Uterus (tissue), 4 donors: ENCODE data around the gene SH2D3C. TPM values are rescaled to one million over a fixed set of nuclear protein-coding genes. Genes with fewer than 3 reads are reported as not detected.

Experiments
- DNase-seq, 2 donors: peaks; one replicate each; pipeline ENCODE4 v3.0.0-alpha.2; 2019 to 2020
- H3K27ac ChIP-seq, 2 donors: fragments of 200-600 bp; sonication (generic); 1 replicate in 1 of 2; 2 replicates in 1 of 2; pipeline ENCODE4 v1.5.1; 2016 to 2018
- H3K27me3 ChIP-seq, 2 donors: fragments of 200-600 bp; sonication (generic); one replicate each; pipeline ENCODE4 v1.5.1; 2018 to 2019; ENCODE audit warnings: control low read depth in 1 of 2
- H3K36me3 ChIP-seq, 2 donors: fragments of 200-600 bp; sonication (generic); one replicate each; pipeline ENCODE4 v1.5.1; 2019; ENCODE audit warnings: control low read depth in 1 of 2
- H3K4me1 ChIP-seq, 2 donors: fragments of 200-600 bp; sonication (generic); one replicate each; pipeline ENCODE4 v1.5.1; 2018 to 2019; ENCODE audit warnings: control low read depth in 1 of 2
- H3K4me3 ChIP-seq, 2 donors: fragments of 200-600 bp; sonication (generic); 1 replicate in 1 of 2; 2 replicates in 1 of 2; pipeline ENCODE4 v1.5.1; 2018 to 2019; ENCODE audit warnings: mild to moderate bottlenecking in 1 of 2
- H3K9me3 ChIP-seq, 2 donors: fragments of 200-600 bp; sonication (generic); one replicate each; pipeline ENCODE4 v1.5.1; 2019; ENCODE audit warnings: control low read depth in 1 of 2
- POLR2A ChIP-seq, 2 donors: fragments of 450-650 bp; IDR thresholded peaks; one replicate each; pipeline ENCODE4 v1.6.1; 2016; ENCODE audit warnings: antibody characterized with exemption in 2 of 2, mild to moderate bottlenecking in 1 of 2, moderate library complexity in 1 of 2
- intact Hi-C: fragments of 100-400 bp; cut with DNase I; formaldehyde crosslinking; loops from one replicate; pipeline ENCODE4 v1.15.1; 2023; ENCODE audit warnings: low total_unique reads
- total RNA-seq, 4 donors: library from RNA; depleted of rRNA in 3 of 4; stranded (reverse); fragments of >200 nt in 3 of 4; gene quantifications; one replicate each; pipeline versions ENCODE4 v1.1.0 to v1.2.4, GENCODE V29; 2014 to 2023
- TF ChIP-seq, protein P1 (sequence below), 4 experiments: fragments of 200-600 bp in 2 of 4; fragments of 450-650 bp in 2 of 4; sonication (generic) in 2 of 4; IDR thresholded peaks; one replicate each; pipeline ENCODE4 v1.5.1; 2016 to 2019; ENCODE audit warnings: antibody characterized with exemption in 4 of 4, mild to moderate bottlenecking in 2 of 4, moderate library complexity in 1 of 4
- donor health status: DM: yes; HTN: yes; CAD: no.

The SH2D3C gene
- total RNA-seq, 4 donors from 2014 or later = 3.6 to 38.1 (median 19.8) TPM

DNA sequence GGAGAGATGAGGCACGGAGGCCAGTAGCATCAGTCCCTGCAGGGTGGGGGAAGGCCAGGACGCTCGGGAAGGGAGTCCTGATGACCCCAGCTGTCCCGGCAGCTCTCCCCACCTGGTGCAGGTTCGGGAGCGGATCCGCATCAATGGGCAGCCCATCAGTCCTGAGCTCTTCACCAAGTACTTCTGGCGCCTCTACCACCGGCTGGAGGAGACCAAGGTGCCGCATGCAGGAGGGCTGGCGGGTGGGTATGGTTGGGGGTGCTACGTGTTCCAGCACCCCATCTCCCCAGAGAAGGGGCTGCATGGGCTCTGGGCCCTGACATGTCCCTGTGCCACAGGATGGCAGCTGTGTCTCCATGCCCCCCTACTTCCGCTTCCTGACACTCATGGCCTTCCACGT is 28.4 kb upstream of the SH2D3C start:
- no peaks in the 10 kb centered on the region for H3K9me3 ChIP-seq
- no peak overlapping the region for H3K4me3 ChIP-seq
- no peaks in the 10 kb centered on the region for H3K27me3 ChIP-seq
- peaks cover 0 to 16% of the 10 kb centered on the region in 2 donors for H3K4me1 ChIP-seq
- no peak for DNase-seq
- intact Hi-C loops = no loop called here
- no peak overlapping the region for H3K27ac ChIP-seq
- no peak for TF ChIP-seq POLR2A (IDR thresholded peaks at IDR 0.05)
- TF ChIP-seq, protein P1, sequence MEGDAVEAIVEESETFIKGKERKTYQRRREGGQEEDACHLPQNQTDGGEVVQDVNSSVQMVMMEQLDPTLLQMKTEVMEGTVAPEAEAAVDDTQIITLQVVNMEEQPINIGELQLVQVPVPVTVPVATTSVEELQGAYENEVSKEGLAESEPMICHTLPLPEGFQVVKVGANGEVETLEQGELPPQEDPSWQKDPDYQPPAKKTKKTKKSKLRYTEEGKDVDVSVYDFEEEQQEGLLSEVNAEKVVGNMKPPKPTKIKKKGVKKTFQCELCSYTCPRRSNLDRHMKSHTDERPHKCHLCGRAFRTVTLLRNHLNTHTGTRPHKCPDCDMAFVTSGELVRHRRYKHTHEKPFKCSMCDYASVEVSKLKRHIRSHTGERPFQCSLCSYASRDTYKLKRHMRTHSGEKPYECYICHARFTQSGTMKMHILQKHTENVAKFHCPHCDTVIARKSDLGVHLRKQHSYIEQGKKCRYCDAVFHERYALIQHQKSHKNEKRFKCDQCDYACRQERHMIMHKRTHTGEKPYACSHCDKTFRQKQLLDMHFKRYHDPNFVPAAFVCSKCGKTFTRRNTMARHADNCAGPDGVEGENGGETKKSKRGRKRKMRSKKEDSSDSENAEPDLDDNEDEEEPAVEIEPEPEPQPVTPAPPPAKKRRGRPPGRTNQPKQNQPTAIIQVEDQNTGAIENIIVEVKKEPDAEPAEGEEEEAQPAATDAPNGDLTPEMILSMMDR (IDR thresholded peaks at IDR 0.05) = no peak
- H3K36me3 ChIP-seq = no peaks in the 10 kb centered on the region

DNA sequence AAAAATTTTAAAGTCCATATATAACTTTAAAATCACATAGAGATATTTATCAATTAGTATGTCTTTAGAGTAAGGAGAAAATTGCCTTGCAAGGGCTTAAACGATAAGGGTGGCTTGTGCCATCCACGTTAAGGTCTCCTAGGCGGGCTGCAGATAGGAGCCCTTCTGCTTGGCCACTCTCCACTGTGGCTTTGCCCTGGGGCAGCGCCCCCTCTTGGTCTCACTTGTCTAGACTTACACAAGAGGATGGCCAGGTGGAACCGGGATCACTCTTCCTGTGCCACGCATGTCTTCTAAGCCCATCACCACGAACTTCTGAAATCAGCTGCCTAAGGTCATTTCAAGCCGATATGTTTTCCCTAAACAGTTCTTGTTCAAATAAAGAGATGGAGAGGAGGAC is 27.2 kb upstream of the SH2D3C start:
- TF ChIP-seq, protein P1 (IDR thresholded peaks at IDR 0.05) = no peak
- no peak for TF ChIP-seq POLR2A (IDR thresholded peaks at IDR 0.05)
- DNase-seq = no peak

DNA sequence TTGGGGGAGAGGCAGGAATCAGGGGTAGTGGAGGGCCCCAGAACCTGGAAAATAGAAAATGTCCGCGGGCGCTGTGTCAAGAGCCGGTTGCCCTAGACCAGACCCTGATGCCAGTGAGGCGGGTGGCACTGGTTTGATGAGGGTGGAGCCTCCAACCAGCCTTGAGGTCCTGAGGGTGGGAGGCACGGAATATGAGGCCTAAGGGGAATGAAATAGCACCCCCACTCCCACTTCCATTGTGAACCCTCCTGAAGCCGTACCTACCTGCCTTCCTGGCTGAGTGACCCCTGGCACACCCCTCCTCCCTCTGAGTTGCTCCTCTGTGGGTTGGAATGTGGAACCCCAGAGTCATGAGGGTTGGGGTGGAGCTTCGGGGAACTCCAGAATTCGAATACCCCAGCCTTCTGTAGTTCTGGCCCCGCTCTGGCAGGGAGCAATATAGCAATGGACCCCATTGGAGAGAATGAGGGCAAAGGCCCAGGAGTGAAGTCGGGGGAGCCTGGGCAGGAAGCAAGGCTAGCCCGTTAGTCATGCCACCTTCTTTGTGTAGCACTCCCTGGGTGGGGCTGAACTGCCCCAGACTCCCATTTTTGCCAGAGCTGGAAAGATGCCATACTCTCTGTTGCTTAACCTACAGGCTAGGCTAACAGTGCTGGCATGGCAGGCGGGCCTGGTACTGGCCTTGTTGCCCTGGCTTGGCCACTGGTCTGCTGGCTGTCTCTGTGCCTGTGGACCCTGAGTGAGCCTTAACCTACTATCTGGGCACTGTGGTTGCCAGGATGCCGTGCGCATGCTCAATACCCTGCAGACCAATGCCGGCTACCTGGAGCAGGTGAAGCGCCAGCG is 25.3 kb upstream of the SH2D3C start:
- H3K27me3 ChIP-seq = no peaks in the 10 kb centered on the region
- peaks cover 0 to 13% of the 10 kb centered on the region in 2 donors for H3K4me1 ChIP-seq
- DNase-seq = no peak
- H3K9me3 ChIP-seq = no peaks in the 10 kb centered on the region
- intact Hi-C loops = no loop called here
- H3K4me3 ChIP-seq = peak overlapping the region; percentile 67 to 82
- peak overlapping the region; percentile 93 to 94 for H3K27ac ChIP-seq
- H3K36me3 ChIP-seq = no peaks in the 10 kb centered on the region
- TF ChIP-seq, protein P1 (IDR thresholded peaks at IDR 0.05) = no peak
- TF ChIP-seq POLR2A (IDR thresholded peaks at IDR 0.05) = no peak

More for the DNA sequence above, 27.2 kb upstream of the SH2D3C start:
- H3K27me3 ChIP-seq = no peaks in the 10 kb centered on the region
- no peaks in the 10 kb centered on the region for H3K9me3 ChIP-seq
- H3K4me1 ChIP-seq = peaks cover 0 to 16% of the 10 kb centered on the region in 2 donors
- H3K27ac ChIP-seq = no peak overlapping the region
- no peaks in the 10 kb centered on the region for H3K36me3 ChIP-seq
- intact Hi-C loops = no loop called here
- no peak overlapping the region for H3K4me3 ChIP-seq

DNA sequence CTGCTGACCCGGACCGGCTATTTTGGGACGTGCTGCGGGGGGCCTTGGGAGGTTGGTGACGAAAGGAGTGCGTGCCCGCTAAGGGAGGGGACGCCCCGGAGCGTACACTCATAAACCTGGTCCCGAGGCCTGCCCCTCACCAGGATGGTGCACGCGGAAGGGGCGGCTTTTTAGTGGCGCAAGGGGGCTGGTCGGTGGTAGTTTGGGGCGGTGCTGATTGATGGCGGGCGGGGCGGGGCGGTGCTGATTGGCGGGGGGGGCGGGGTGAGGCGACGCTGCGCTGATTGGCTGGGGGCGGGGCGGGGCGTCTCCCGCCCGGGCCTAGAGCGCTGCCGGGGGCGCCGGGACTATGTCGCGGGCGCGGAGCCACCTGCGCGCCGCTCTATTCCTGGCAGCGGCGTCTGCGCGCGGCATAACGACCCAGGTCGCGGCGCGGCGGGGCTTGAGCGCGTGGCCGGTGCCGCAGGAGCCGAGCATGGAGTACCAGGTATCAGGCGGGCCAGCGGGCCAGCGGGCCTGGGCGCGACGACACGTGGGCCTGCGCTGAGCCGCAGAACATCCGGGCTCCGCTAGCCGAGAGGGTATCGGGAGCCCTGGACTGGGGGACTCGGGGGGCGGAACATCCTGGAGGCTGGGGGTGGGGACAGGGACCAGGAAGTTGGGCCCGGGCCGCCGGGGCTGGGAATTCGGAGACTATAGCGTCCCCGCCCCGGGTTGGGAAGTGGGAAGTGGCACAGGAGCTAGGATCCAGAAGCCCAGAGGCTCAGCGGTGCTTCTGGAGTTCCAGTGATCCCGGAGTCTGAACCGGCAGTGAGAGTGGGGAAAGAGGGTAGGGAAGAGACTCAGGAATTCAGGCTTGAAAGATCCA is 24.3 kb upstream of the SH2D3C start, which contains the start of gene FPGS:
Gene FPGS, plus strand, starts transcription at position 307 of the 868 bp plus-strand sequence. Its CDS starts 43 bp downstream, at position 350.
- H3K4me1 ChIP-seq = peaks cover 0 to 13% of the 10 kb centered on the region in 2 donors
- peak within 1 kb of the TSS; percentile 67 to 82 for H3K4me3 ChIP-seq
- no peaks in the 10 kb centered on the region for H3K9me3 ChIP-seq
- peak; percentile 86 to 89 for DNase-seq
- H3K36me3 ChIP-seq = no peaks in the 10 kb centered on the region
- H3K27me3 ChIP-seq = no peaks in the 10 kb centered on the region
- peak within 1 kb of the TSS; percentile 93 to 94 for H3K27ac ChIP-seq
- TF ChIP-seq, protein P1 (IDR thresholded peaks at IDR 0.05) = peak in 1 of 4 experiments; percentile 21
- TF ChIP-seq POLR2A (IDR thresholded peaks at IDR 0.05) = peak in 1 of 2 donors; percentile 87
- intact Hi-C loops = no loop called here
